ENCODE measurements around the gene APOLD1. TPM values are rescaled to one million over a fixed set of nuclear protein-coding genes. Genes with fewer than 3 reads are reported as not detected.

The APOLD1 gene
- polyA plus RNA-seq, 2 of the 4 experiments (the other 2 are of a cell fraction), result 0.44 to 1.3 TPM

GRCh38 chr12:12749433-12749832 is 36.0 kb upstream of the APOLD1 start:
- Histone ChIP-seq H3K4me3 (no peak overlapping the region), H3K9me3 (no peaks in the 10 kb centered on the region), H3K27ac (no peak overlapping the region), H3K4me2 (no peak overlapping the region), H3K4me1 (peaks cover 7% of the 10 kb centered on the region; the same call in 1 of the 3 replicates)
- POLR2A ChIA-PET, result no interaction called here
- CTCF ChIA-PET, result interaction anchor here (5.3 kb wide), 1 partner anchor 13 kb away, joined by 32 read pairs; no protein-coding TSS in a partner anchor
- no peak for ATAC-seq
- peak in 1 of 2 experiments; percentile 9 for DNase-seq (ENCODE audit: low read depth in 1 of 2, low spot score in 1 of 2)
- TF ChIP-seq MAFK (IDR thresholded peaks at IDR 0.05; ENCODE audit: partially characterized antibody) (no peak), NPAS2 (CRISPR knock-in tag; IDR thresholded peaks at IDR 0.05; ENCODE audit: borderline replicate concordance) (no peak), MAX (IDR thresholded peaks at IDR 0.05) (no peak), GATA3 (IDR thresholded peaks at IDR 0.05; ENCODE audit: borderline replicate concordance) (no peak)
- 87% methylated on average over 7 of the region's 7 CpGs for WGBS (ENCODE audit: missing lambda C conversion rate)
- no peak for FAIRE-seq

- CTCF ChIA-PET, result interaction anchor here (1.2 to 1.4 kb wide), 2 partner anchors 20 to 33 kb away, joined by 3 to 4 read pairs; no protein-coding TSS in a partner anchor
- 56% methylated on average over 5 of the region's 5 CpGs for WGBS (ENCODE audit: missing lambda C conversion rate)
- Histone ChIP-seq H3K4me1 (peaks cover 12% of the 10 kb centered on the region; the same call in 2 of the 3 replicates), H3K4me2 (no peak overlapping the region), H3K9me3 (no peaks in the 10 kb centered on the region), H3K27ac (no peak overlapping the region), H3K4me3 (no peak overlapping the region)
- TF ChIP-seq CTCF (IDR thresholded peaks at IDR 0.05) (no peak), JUN (IDR thresholded peaks at IDR 0.05) (no peak), HOXB5 (CRISPR knock-in tag; IDR thresholded peaks at IDR 0.05) (no peak), HDAC2 (IDR thresholded peaks at IDR 0.05) (no peak), ELK1 (IDR thresholded peaks at IDR 0.05; ENCODE audit: low read depth, low read length) (no peak), CHD2 (IDR thresholded peaks at IDR 0.05; ENCODE audit: low read length, partially characterized antibody) (no peak), EHMT2 (IDR thresholded peaks at IDR 0.05; ENCODE audit: low read depth) (no peak), RNF2 (IDR thresholded peaks at IDR 0.05; ENCODE audit: borderline replicate concordance, low read depth) (no peak), ZSCAN20 (CRISPR knock-in tag; IDR thresholded peaks at IDR 0.05) (no peak), EHF (CRISPR knock-in tag; IDR thresholded peaks at IDR 0.05) (no peak), SREBF2 (IDR thresholded peaks at IDR 0.05) (no peak), HOXB13 (CRISPR knock-in tag; IDR thresholded peaks at IDR 0.05; ENCODE audit: low read depth) (no peak), FOSL2 (IDR thresholded peaks at IDR 0.05) (no peak), FOSL2 (CRISPR knock-in tag; IDR thresholded peaks at IDR 0.05) (no peak), RARB (CRISPR knock-in tag; IDR thresholded peaks at IDR 0.05) (no peak), PHF8 (IDR thresholded peaks at IDR 0.05; ENCODE audit: borderline replicate concordance, low read depth) (no peak)
- TF ChIP-seq, protein P1, sequence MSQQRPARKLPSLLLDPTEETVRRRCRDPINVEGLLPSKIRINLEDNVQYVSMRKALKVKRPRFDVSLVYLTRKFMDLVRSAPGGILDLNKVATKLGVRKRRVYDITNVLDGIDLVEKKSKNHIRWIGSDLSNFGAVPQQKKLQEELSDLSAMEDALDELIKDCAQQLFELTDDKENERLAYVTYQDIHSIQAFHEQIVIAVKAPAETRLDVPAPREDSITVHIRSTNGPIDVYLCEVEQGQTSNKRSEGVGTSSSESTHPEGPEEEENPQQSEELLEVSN (IDR thresholded peaks at IDR 0.05; ENCODE audit: borderline replicate concordance, low read depth), result no peak
- FAIRE-seq (no peak), DNase-seq (ENCODE audit: low read depth in 1 of 2, low spot score in 1 of 2) (no peak), ATAC-seq (no peak)
- POLR2A ChIA-PET, result no interaction called here
Observed at GRCh38 chr12:12755923-12756322, 29.5 kb upstream of the APOLD1 start.

DNA sequence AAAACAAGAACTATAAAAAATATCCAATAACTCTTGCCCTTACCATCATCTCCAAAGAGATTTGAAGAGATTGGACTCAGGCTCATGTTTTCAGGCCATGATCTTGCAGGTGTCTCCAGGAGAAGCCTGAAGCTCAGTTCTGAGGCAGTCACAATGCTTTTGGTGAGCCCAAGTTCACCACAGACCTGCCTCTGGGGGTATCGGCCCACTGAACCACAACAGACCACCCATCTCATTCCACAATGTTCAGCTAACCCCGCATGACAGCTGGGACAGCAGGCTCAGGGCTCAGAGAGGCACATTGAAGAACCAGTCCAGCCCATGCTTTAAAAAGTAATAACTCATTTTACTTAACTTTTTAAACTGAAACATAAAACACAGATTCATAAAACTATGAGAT is 28.3 kb upstream of the APOLD1 start:
- no peak for TF ChIP-seq HDAC2 (IDR thresholded peaks at IDR 0.05)
- no peak for TF ChIP-seq USF2 (IDR thresholded peaks at IDR 0.05)
- TF ChIP-seq FOXS1 (CRISPR knock-in tag; IDR thresholded peaks at IDR 0.05), result no peak
- TF ChIP-seq RFX5 (IDR thresholded peaks at IDR 0.05), result no peak
- no peak for TF ChIP-seq KDM1A (IDR thresholded peaks at IDR 0.05; ENCODE audit: low read depth)
- no peak for TF ChIP-seq ELK1 (IDR thresholded peaks at IDR 0.05; ENCODE audit: low read depth, low read length)
- no peak for TF ChIP-seq RCOR1 (IDR thresholded peaks at IDR 0.05; ENCODE audit: low read depth, low read length)
- no peak for TF ChIP-seq PHF8 (IDR thresholded peaks at IDR 0.05; ENCODE audit: borderline replicate concordance, low read depth)
- TF ChIP-seq NR3C1 (IDR thresholded peaks at IDR 0.05), result no peak
- no peak for TF ChIP-seq EHMT2 (IDR thresholded peaks at IDR 0.05; ENCODE audit: low read depth)
- no peak for TF ChIP-seq POLR2AphosphoS2 (conservative IDR thresholded peaks at IDR 0.05; ENCODE audit: low read length)
- H3K9me3 ChIP-seq, result no peaks in the 10 kb centered on the region
- FAIRE-seq (no peak), ATAC-seq (no peak), DNase-seq (ENCODE audit: low read depth in 1 of 2, low spot score in 1 of 2) (no peak)
- H3K27ac ChIP-seq, result no peak overlapping the region
- no peak overlapping the region for H3K4me2 ChIP-seq
- POLR2A ChIA-PET, result no interaction called here
- peaks cover 12% of the 10 kb centered on the region; the same call in 2 of the 3 replicates for H3K4me1 ChIP-seq
- 84% methylated on average over 2 of the region's 2 CpGs for WGBS (ENCODE audit: missing lambda C conversion rate)
- H3K4me3 ChIP-seq, result no peak overlapping the region
- CTCF ChIA-PET, result interaction anchor here (0.7 to 1.4 kb wide), 4 partner anchors 10 to 36 kb away, joined by 3 to 7 read pairs (median 4); no protein-coding TSS in a partner anchor
